Progenitor cell of endocrine pancreas (in vitro differentiated cells): Measurements from ENCODE around the gene PEMT. TPM values are rescaled to one million over a fixed set of nuclear protein-coding genes. Genes with fewer than 3 reads are reported as not detected.

Experiments
- DNase-seq: peaks from one replicate; pipeline ENCODE4 v3.0.0; 2021; ENCODE audit warnings: low spot score; ENCODE audit not compliant: unreplicated experiment
- H3K27ac Mint-ChIP-seq: 2 replicates; pipeline ENCODE4 v1.8.0; 2021; ENCODE audit warnings: mild to moderate bottlenecking, moderate library complexity, mixed read lengths
- H3K27me3 Mint-ChIP-seq: 2 replicates; pipeline ENCODE4 v1.8.0; 2021; ENCODE audit warnings: mixed read lengths
- H3K36me3 Mint-ChIP-seq: 2 replicates; pipeline ENCODE4 v1.8.0; 2022; ENCODE audit warnings: mixed read lengths; ENCODE audit not compliant: insufficient read depth
- H3K4me1 Mint-ChIP-seq: 2 replicates; pipeline ENCODE4 v1.8.0; 2021; ENCODE audit warnings: low read depth, mixed read lengths
- H3K4me3 Mint-ChIP-seq: 2 replicates; pipeline ENCODE4 v1.8.0; 2021; ENCODE audit warnings: low read depth, mild to moderate bottlenecking, moderate library complexity, mixed read lengths
- H3K9me3 Mint-ChIP-seq: 2 replicates; pipeline ENCODE4 v1.8.0; 2021; ENCODE audit warnings: low read depth, mixed read lengths
- total RNA-seq: library from RNA; stranded (reverse); gene quantifications from 2 replicates; pipeline ENCODE4 v1.2.1, GENCODE V29; 2021
- TF ChIP-seq, protein P1 (sequence below): fragments of 200-600 bp; sonication (generic); IDR thresholded peaks from one replicate; pipeline ENCODE4 v1.5.0; 2021; ENCODE audit warnings: antibody characterized with exemption, mild to moderate bottlenecking; ENCODE audit not compliant: unreplicated experiment

The PEMT gene
- total RNA-seq, 1 donor from 2014 or later, result 67.0 TPM

DNA sequence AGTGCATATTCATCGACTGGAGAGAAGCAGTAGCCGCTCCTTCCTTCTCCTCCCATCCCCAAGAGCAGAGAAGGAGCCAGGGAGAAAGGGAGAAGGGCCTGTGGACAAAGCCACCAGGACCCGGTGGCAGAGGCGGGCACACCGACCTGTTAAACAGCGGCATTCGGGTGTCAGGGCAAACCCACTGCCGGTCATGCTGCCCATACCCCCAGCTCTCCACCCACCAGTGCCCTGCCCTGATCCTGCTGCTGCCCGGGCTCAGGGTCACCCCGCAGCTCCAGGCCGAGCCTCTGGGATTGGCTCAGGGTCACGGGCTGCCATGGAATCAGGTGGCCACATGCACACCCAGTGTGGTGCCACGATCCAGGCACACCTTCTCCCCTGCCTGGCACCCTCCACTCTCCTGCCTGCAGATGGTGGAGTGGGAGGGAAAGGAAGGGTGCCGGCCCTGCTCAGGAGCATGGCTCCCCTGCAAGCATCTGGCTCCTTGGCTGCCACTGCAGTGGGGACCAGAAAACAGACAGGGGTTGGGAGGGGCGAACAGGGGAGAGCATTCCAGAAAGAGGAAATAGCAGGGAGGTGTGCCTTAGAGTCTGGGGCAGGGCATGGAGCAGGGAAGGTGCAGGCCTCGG, 77.0 kb downstream of the PEMT start:
- TF ChIP-seq, protein P1, sequence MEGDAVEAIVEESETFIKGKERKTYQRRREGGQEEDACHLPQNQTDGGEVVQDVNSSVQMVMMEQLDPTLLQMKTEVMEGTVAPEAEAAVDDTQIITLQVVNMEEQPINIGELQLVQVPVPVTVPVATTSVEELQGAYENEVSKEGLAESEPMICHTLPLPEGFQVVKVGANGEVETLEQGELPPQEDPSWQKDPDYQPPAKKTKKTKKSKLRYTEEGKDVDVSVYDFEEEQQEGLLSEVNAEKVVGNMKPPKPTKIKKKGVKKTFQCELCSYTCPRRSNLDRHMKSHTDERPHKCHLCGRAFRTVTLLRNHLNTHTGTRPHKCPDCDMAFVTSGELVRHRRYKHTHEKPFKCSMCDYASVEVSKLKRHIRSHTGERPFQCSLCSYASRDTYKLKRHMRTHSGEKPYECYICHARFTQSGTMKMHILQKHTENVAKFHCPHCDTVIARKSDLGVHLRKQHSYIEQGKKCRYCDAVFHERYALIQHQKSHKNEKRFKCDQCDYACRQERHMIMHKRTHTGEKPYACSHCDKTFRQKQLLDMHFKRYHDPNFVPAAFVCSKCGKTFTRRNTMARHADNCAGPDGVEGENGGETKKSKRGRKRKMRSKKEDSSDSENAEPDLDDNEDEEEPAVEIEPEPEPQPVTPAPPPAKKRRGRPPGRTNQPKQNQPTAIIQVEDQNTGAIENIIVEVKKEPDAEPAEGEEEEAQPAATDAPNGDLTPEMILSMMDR, result no peak
- H3K27ac Mint-ChIP-seq, result no peak overlapping the region
- no peak for DNase-seq
- H3K27me3 Mint-ChIP-seq, result no peaks in the 10 kb centered on the region
- H3K36me3 Mint-ChIP-seq, result no peaks in the 10 kb centered on the region
- H3K4me1 Mint-ChIP-seq, result no peaks in the 10 kb centered on the region
- no peak overlapping the region for H3K4me3 Mint-ChIP-seq
- H3K9me3 Mint-ChIP-seq, result no peaks in the 10 kb centered on the region

DNA sequence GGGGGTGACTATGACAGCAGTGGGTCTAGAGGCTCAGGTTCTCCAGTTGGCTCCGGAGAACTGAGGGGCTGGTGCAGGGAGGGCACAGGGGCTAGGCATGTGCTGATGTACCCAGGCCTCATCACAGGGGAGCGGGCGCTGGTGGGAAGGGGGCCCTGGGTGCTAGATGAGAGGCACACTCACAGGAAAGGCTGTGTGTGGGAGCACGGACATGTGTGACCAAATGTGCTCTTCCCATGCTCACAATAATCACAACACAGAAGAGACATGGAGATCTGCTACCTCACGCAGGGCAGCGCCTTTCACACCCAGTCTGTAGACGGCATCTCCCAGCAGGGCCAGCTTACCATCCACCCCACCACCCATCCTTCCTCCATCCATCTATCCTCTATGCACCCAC, 77.9 kb downstream of the PEMT start:
- no peaks in the 10 kb centered on the region for H3K9me3 Mint-ChIP-seq

DNA sequence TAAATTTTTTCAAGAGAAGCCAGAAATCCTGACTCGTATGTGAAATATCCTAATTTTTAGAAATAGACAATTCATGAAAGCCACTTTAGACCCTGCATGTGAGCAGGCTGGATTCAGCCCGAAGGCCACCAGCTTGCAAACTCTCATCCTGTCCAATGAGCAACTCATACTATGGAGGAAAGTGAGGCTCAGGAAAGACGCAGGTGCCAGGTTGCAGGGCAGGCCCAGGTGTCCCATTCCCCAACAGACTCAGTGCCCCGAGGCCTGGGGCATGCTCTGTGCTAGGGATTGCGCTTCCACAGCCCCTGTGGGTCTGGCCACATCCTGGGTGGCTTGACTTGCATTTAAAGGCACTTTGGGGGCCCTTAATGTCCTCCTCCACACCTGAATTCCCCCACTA, 78.6 kb downstream of the PEMT start:
- DNase-seq, result no peak
- TF ChIP-seq, protein P1, result no peak
- Mint-ChIP-seq H3K27me3 (no peaks in the 10 kb centered on the region), H3K4me3 (no peak overlapping the region), H3K27ac (no peak overlapping the region), H3K36me3 (no peaks in the 10 kb centered on the region), H3K9me3 (no peaks in the 10 kb centered on the region), H3K4me1 (no peaks in the 10 kb centered on the region)

More for the DNA sequence above, 77.9 kb downstream of the PEMT start:
- H3K27me3 Mint-ChIP-seq, result no peaks in the 10 kb centered on the region
- no peak overlapping the region for H3K4me3 Mint-ChIP-seq
- DNase-seq, result no peak
- H3K36me3 Mint-ChIP-seq, result no peaks in the 10 kb centered on the region
- no peaks in the 10 kb centered on the region for H3K4me1 Mint-ChIP-seq
- TF ChIP-seq, protein P1, result no peak
- no peak overlapping the region for H3K27ac Mint-ChIP-seq

DNA sequence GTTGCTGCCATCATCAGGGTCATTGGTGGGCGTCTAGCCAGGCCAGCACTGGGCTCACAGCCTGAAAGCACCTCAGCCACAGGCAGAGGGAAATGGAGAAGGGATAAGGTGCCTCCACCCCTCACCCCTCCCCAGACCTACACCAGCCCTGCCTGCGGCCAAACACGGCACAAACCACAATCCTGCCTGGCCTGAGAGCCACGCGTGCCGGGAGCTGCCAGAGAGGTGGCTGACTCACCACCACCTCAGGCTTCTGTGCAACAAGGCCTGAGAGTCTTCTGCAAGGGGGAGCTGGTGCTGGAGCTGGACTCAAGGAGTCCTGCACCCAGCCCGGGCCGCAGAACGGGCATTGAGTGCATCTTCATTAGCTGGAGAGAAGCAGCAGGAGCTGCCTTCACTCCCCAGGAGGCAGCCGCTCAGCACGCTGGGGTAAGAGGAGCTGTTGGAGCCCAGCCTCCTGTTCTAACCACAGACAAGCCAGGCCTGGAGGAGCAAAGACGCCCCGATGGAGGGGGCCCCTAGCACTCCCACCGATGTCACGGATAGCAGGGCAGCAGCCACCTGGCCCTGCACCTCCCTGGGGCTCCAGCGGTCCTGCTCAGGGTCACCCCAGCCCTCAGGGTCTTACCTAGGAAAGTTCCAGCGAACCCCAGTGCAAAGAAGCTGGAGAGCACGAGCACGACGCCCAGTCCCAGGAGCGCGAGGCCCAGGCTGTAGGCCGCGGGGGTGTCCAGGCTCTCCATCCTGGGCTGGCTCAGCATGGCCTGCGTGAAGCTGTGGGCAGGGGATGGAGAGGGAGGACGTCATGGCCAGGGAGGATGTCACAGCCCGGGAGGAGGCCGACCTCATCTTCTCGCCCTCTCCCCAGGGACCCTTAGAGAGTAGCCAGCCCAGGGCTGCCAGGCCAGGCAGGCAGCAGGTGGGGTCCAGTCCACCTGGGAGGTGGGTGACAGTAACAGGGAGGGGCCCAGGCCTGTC, 79.3 kb downstream of the PEMT start:
- no peaks in the 10 kb centered on the region for H3K36me3 Mint-ChIP-seq
- no peak overlapping the region for H3K4me3 Mint-ChIP-seq
- H3K4me1 Mint-ChIP-seq, result no peaks in the 10 kb centered on the region
- TF ChIP-seq, protein P1, result no peak
- no peaks in the 10 kb centered on the region for H3K9me3 Mint-ChIP-seq
- no peak overlapping the region for H3K27ac Mint-ChIP-seq
- no peak for DNase-seq
- no peaks in the 10 kb centered on the region for H3K27me3 Mint-ChIP-seq

DNA sequence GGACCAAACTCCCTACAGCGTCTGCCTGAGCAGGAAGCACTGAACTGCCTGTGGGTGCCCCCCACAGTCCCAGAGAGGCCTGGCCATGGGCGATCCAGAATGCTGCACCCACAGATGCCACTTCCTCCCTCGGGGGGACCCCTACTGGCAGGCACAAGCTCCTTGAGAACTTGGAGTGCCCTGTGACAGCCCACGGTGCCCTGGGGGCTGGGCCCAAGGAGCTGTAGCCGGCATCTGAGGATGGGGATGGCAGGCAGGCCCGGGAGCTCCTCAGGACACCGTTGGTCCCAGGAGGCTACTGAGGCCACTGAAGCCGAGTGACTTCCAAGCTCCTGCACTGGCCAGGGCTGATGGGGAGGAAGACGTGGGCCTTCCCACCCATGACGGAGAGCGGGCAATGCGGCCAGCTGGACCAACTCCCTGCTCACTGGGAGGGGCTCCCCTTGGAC, 80.2 kb downstream of the PEMT start:
- Mint-ChIP-seq H3K4me3 (no peak overlapping the region), H3K9me3 (no peaks in the 10 kb centered on the region), H3K4me1 (no peaks in the 10 kb centered on the region), H3K27ac (no peak overlapping the region), H3K36me3 (no peaks in the 10 kb centered on the region), H3K27me3 (no peaks in the 10 kb centered on the region)
- DNase-seq, result no peak
- TF ChIP-seq, protein P1, result no peak
